SK-N-SH treated with all-trans-retinoic acid at 6 μM for 48 hours (cell line): Measurements from ENCODE around the gene CLEC3A.

Experiments used
- CSDC2 ChIP-seq: fragments of 250-450 bp; sonication (Bioruptor Pico); IDR thresholded peaks from 2 replicates; pipeline ENCODE4 v1.5.0; 2020; ENCODE audit warnings: mild to moderate bottlenecking, moderate library complexity
- GLIS3 ChIP-seq: fragments of 250-450 bp; sonication (Bioruptor Pico); IDR thresholded peaks from 2 replicates; pipeline ENCODE4 v1.5.0; 2020; ENCODE audit warnings: mild to moderate bottlenecking, moderate library complexity
- ISL1 ChIP-seq: fragments of 250-450 bp; sonication (Bioruptor Pico); IDR thresholded peaks from 2 replicates; pipeline ENCODE4 v2.1.2; 2022; ENCODE audit warnings: mild to moderate bottlenecking, moderate library complexity
- OSR1 ChIP-seq: fragments of 250-450 bp; sonication (Bioruptor Pico); IDR thresholded peaks from 2 replicates; pipeline ENCODE4 v1.8.0; 2022; ENCODE audit warnings: moderate library complexity, mild to moderate bottlenecking, inconsistent platforms
- PPARA ChIP-seq: fragments of 250-450 bp; sonication (Bioruptor Pico); IDR thresholded peaks from 2 replicates; pipeline ENCODE4 v1.5.0; 2020; ENCODE audit warnings: mild to moderate bottlenecking, borderline replicate concordance
- RARB ChIP-seq: fragments of 250-450 bp; sonication (Bioruptor Pico); IDR thresholded peaks from 2 replicates; pipeline ENCODE4 v1.8.0; 2021; ENCODE audit warnings: mild to moderate bottlenecking, moderate library complexity
- SNAI2 ChIP-seq: fragments of 250-450 bp; sonication (Bioruptor Pico); IDR thresholded peaks from 2 replicates; pipeline ENCODE4 v1.5.0; 2020; ENCODE audit warnings: mild to moderate bottlenecking, moderate library complexity
- TCF4 ChIP-seq: fragments of 250-450 bp; sonication (Bioruptor Pico); IDR thresholded peaks from 2 replicates; pipeline ENCODE4 v1.8.0; 2021; ENCODE audit warnings: mild to moderate bottlenecking, moderate library complexity, borderline replicate concordance
- TOX ChIP-seq: fragments of 250-450 bp; sonication (Bioruptor Pico); IDR thresholded peaks from 2 replicates; pipeline ENCODE4 v1.8.0; 2021; ENCODE audit warnings: mild to moderate bottlenecking, moderate library complexity, borderline replicate concordance
- ZC3H10 ChIP-seq: fragments of 250-450 bp; sonication (Bioruptor Pico); IDR thresholded peaks from 2 replicates; pipeline ENCODE4 v1.5.1; 2021; ENCODE audit warnings: mild to moderate bottlenecking, moderate library complexity
- ZFP30 ChIP-seq: fragments of 450-650 bp; formaldehyde crosslinking; IDR thresholded peaks from 2 replicates; pipeline ENCODE4 v1.5.0; 2022; ENCODE audit warnings: mild to moderate bottlenecking, moderate library complexity
- TF ChIP-seq, protein P1 (sequence below): fragments of 250-450 bp; sonication (Bioruptor Pico); IDR thresholded peaks from 2 replicates; pipeline ENCODE4 v1.5.0; 2020; ENCODE audit warnings: mild to moderate bottlenecking, moderate library complexity
- TF ChIP-seq, protein P2 (sequence below): fragments of 250-450 bp; sonication (Bioruptor Pico); IDR thresholded peaks from 2 replicates; pipeline ENCODE4 v1.8.0; 2020; ENCODE audit warnings: mild to moderate bottlenecking, moderate library complexity, borderline replicate concordance
- TF ChIP-seq, protein P3 (sequence below): fragments of 250-450 bp; sonication (Bioruptor Pico); IDR thresholded peaks from 2 replicates; pipeline ENCODE4 v1.5.1; 2020; ENCODE audit warnings: low read depth, mild to moderate bottlenecking, moderate library complexity

DNA sequence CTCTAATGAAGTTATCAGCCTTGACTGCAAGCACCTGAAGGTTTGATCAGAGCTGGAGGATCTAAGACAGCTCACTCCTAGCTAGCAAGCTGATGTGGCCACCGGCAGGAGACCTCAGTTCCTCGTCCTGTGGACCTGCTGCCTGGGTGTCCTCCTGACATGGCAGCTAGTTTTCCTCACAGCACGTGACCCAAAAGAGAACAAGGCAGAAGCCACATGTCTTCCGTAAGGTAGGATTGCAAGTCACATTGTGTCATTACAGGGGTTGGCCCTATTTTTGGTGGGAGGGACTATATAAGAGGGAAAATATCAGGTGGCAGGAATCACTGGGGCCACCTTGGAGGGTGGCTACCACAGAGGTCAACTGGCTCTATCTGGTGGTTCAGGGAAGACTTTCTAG lies 59.0 kb downstream of the CLEC3A start:
- TF ChIP-seq, protein P1, sequence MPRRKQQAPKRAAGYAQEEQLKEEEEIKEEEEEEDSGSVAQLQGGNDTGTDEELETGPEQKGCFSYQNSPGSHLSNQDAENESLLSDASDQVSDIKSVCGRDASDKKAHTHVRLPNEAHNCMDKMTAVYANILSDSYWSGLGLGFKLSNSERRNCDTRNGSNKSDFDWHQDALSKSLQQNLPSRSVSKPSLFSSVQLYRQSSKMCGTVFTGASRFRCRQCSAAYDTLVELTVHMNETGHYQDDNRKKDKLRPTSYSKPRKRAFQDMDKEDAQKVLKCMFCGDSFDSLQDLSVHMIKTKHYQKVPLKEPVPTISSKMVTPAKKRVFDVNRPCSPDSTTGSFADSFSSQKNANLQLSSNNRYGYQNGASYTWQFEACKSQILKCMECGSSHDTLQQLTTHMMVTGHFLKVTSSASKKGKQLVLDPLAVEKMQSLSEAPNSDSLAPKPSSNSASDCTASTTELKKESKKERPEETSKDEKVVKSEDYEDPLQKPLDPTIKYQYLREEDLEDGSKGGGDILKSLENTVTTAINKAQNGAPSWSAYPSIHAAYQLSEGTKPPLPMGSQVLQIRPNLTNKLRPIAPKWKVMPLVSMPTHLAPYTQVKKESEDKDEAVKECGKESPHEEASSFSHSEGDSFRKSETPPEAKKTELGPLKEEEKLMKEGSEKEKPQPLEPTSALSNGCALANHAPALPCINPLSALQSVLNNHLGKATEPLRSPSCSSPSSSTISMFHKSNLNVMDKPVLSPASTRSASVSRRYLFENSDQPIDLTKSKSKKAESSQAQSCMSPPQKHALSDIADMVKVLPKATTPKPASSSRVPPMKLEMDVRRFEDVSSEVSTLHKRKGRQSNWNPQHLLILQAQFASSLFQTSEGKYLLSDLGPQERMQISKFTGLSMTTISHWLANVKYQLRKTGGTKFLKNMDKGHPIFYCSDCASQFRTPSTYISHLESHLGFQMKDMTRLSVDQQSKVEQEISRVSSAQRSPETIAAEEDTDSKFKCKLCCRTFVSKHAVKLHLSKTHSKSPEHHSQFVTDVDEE (CRISPR knock-in tag): no peak
- TF ChIP-seq ISL1: no peak
- no peak for TF ChIP-seq RARB (CRISPR knock-in tag)
- TF ChIP-seq ZFP30 (CRISPR knock-in tag): no peak
- no peak for TF ChIP-seq PPARA (CRISPR knock-in tag)
- no peak for TF ChIP-seq ZC3H10
- TF ChIP-seq OSR1 (CRISPR knock-in tag): no peak
- TF ChIP-seq GLIS3 (CRISPR knock-in tag): no peak
- TF ChIP-seq, protein P2, sequence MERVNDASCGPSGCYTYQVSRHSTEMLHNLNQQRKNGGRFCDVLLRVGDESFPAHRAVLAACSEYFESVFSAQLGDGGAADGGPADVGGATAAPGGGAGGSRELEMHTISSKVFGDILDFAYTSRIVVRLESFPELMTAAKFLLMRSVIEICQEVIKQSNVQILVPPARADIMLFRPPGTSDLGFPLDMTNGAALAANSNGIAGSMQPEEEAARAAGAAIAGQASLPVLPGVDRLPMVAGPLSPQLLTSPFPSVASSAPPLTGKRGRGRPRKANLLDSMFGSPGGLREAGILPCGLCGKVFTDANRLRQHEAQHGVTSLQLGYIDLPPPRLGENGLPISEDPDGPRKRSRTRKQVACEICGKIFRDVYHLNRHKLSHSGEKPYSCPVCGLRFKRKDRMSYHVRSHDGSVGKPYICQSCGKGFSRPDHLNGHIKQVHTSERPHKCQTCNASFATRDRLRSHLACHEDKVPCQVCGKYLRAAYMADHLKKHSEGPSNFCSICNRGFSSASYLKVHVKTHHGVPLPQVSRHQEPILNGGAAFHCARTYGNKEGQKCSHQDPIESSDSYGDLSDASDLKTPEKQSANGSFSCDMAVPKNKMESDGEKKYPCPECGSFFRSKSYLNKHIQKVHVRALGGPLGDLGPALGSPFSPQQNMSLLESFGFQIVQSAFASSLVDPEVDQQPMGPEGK (CRISPR knock-in tag): no peak
- TF ChIP-seq TOX (CRISPR knock-in tag): no peak
- TF ChIP-seq, protein P3, sequence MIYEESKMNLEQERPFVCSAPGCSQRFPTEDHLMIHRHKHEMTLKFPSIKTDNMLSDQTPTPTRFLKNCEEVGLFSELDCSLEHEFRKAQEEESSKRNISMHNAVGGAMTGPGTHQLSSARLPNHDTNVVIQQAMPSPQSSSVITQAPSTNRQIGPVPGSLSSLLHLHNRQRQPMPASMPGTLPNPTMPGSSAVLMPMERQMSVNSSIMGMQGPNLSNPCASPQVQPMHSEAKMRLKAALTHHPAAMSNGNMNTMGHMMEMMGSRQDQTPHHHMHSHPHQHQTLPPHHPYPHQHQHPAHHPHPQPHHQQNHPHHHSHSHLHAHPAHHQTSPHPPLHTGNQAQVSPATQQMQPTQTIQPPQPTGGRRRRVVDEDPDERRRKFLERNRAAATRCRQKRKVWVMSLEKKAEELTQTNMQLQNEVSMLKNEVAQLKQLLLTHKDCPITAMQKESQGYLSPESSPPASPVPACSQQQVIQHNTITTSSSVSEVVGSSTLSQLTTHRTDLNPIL (CRISPR knock-in tag): no peak
- TF ChIP-seq SNAI2 (CRISPR knock-in tag): no peak
- TF ChIP-seq CSDC2 (CRISPR knock-in tag): no peak
- no peak for TF ChIP-seq TCF4 (CRISPR knock-in tag)
